GM12878 (cell line): Measurements from ENCODE around the gene TBCD. TPM values are rescaled to one million over a fixed set of nuclear protein-coding genes. Genes with fewer than 3 reads are reported as not detected.

Experiments
- ATF3 ChIP-seq: IDR thresholded peaks from 2 replicates; pipeline ENCODE4 v1.6.1; 2011; ENCODE audit warnings: low read depth, mild to moderate bottlenecking, low read length, moderate library complexity, borderline replicate concordance; ENCODE audit errors: extremely low read depth
- BCL11A ChIP-seq: IDR thresholded peaks from 2 replicates; pipeline ENCODE4 v1.6.1; 2011; ENCODE audit warnings: low read depth, low read length
- DPF2 ChIP-seq: fragments of 450-650 bp; IDR thresholded peaks from 2 replicates; pipeline ENCODE4 v1.6.1; 2017; ENCODE audit warnings: mild to moderate bottlenecking
- EED ChIP-seq: sonication (generic); IDR thresholded peaks from 2 replicates; pipeline ENCODE4 v1.6.1; 2016; ENCODE audit warnings: antibody characterized with exemption, low read depth
- FOXM1 ChIP-seq: IDR thresholded peaks from 2 replicates; pipeline ENCODE4 v1.6.1; 2012; ENCODE audit warnings: low read depth, mild to moderate bottlenecking, inconsistent platforms, low read length, moderate library complexity
- HCFC1 ChIP-seq: fragments of 150-350 bp; IDR thresholded peaks from 2 replicates; pipeline ENCODE4 v1.6.1; 2014; ENCODE audit warnings: low read length
- NR2C1 ChIP-seq: fragments of 450-650 bp; IDR thresholded peaks from 2 replicates; pipeline ENCODE4 v1.6.1; 2017; ENCODE audit warnings: antibody characterized with exemption, mild to moderate bottlenecking, moderate library complexity
- TCF3 ChIP-seq: IDR thresholded peaks from 2 replicates; pipeline ENCODE4 v1.6.1; 2012; ENCODE audit warnings: low read depth, mild to moderate bottlenecking, low read length, borderline replicate concordance; ENCODE audit not compliant: insufficient read depth
- TCF7 ChIP-seq: IDR thresholded peaks from 2 replicates; pipeline ENCODE4 v1.6.1; 2014; ENCODE audit warnings: antibody characterized with exemption, borderline replicate concordance
- ZBTB11 ChIP-seq: fragments of 450-650 bp; formaldehyde crosslinking; IDR thresholded peaks from 2 replicates; pipeline ENCODE4 v1.5.0; 2022; ENCODE audit warnings: mild to moderate bottlenecking, missing genetic modification characterization
- polyA plus RNA-seq, 11 experiments: library from polyadenylated mRNA; depleted of rRNA in 4 of 11; unstranded in 6 of 11; stranded (reverse) in 5 of 11; fragments of >200 nt; fragmentation: Nextera tagmentation in 4 of 11; fragmentation: Illumina TruSeq in 1 of 11; extraction: Ambion mirVana in 4 of 11; extraction: Trizol in 1 of 11; gene quantifications; 1 replicate in 1 of 11; 2 replicates in 10 of 11; pipeline versions ENCODE4 v1.2.1 to v1.2.3, GENCODE V29; 2011 to 2016; ENCODE audit warnings: inconsistent platforms in 2 of 11, missing spikeins in 2 of 11, low read depth in 1 of 11
- total RNA-seq, 4 experiments: library from RNA; depleted of rRNA in 3 of 4; stranded (reverse); fragments of >200 nt in 3 of 4; fragmentation: Illumina TruSeq in 1 of 4; extraction: Trizol in 1 of 4; gene quantifications; 2 replicates each; pipeline versions ENCODE4 v1.2.1 to v1.2.3, GENCODE V29; 2013 to 2021
- TF ChIP-seq, protein P1 (sequence below): IDR thresholded peaks from 2 replicates; pipeline ENCODE4 v1.6.1; 2012; ENCODE audit warnings: improper control_type of control experiment, low read depth, low read length; ENCODE audit not compliant: insufficient replicate concordance
- TF ChIP-seq, protein P2 (sequence below): IDR thresholded peaks from 2 replicates; pipeline ENCODE4 v1.6.1; 2012; ENCODE audit warnings: low read length, inconsistent platforms

Gene TBCD
- total and polyA plus RNA-seq, 10 of the 15 experiments (the other 5 are each of a cell fraction or from before 2014, with no cell fraction given) = 10.3 to 114 (median 52.4) TPM

DNA sequence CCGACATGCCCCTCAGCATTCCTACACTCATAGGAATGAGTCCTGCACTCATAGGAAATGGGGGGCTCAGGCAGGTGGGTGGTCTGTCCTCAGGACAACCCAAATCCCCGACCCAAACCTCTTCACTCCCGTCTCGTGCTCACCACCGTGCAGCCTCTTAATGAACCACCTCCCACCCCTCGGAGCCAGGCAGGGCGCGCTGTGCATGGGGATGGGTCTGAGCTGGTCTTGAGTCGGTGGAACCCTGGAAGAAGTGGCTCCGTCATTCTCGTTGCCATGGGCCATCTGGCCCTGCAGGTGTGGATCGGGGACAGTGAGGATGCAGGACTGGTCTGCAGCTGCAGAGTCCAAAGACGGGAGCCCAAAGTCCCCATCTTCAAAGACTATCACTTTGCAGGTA, 47.0 kb upstream of the TBCD start (continued):
- TF ChIP-seq, protein P1, sequence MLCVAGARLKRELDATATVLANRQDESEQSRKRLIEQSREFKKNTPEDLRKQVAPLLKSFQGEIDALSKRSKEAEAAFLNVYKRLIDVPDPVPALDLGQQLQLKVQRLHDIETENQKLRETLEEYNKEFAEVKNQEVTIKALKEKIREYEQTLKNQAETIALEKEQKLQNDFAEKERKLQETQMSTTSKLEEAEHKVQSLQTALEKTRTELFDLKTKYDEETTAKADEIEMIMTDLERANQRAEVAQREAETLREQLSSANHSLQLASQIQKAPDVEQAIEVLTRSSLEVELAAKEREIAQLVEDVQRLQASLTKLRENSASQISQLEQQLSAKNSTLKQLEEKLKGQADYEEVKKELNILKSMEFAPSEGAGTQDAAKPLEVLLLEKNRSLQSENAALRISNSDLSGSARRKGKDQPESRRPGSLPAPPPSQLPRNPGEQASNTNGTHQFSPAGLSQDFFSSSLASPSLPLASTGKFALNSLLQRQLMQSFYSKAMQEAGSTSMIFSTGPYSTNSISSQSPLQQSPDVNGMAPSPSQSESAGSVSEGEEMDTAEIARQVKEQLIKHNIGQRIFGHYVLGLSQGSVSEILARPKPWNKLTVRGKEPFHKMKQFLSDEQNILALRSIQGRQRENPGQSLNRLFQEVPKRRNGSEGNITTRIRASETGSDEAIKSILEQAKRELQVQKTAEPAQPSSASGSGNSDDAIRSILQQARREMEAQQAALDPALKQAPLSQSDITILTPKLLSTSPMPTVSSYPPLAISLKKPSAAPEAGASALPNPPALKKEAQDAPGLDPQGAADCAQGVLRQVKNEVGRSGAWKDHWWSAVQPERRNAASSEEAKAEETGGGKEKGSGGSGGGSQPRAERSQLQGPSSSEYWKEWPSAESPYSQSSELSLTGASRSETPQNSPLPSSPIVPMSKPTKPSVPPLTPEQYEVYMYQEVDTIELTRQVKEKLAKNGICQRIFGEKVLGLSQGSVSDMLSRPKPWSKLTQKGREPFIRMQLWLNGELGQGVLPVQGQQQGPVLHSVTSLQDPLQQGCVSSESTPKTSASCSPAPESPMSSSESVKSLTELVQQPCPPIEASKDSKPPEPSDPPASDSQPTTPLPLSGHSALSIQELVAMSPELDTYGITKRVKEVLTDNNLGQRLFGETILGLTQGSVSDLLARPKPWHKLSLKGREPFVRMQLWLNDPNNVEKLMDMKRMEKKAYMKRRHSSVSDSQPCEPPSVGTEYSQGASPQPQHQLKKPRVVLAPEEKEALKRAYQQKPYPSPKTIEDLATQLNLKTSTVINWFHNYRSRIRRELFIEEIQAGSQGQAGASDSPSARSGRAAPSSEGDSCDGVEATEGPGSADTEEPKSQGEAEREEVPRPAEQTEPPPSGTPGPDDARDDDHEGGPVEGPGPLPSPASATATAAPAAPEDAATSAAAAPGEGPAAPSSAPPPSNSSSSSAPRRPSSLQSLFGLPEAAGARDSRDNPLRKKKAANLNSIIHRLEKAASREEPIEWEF = no peak
- TF ChIP-seq TCF7 (no peak), TCF3 (no peak), NR2C1 (no peak), BCL11A (no peak), ZBTB11 (CRISPR knock-in tag) (no peak), HCFC1 (no peak), FOXM1 (no peak), ATF3 (no peak), DPF2 (no peak), EED (no peak)
- TF ChIP-seq, protein P2, sequence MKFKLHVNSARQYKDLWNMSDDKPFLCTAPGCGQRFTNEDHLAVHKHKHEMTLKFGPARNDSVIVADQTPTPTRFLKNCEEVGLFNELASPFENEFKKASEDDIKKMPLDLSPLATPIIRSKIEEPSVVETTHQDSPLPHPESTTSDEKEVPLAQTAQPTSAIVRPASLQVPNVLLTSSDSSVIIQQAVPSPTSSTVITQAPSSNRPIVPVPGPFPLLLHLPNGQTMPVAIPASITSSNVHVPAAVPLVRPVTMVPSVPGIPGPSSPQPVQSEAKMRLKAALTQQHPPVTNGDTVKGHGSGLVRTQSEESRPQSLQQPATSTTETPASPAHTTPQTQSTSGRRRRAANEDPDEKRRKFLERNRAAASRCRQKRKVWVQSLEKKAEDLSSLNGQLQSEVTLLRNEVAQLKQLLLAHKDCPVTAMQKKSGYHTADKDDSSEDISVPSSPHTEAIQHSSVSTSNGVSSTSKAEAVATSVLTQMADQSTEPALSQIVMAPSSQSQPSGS = no peak
